Right cardiac atrium (tissue), 5 donors: ENCODE data around the gene ZIC1. TPM values are rescaled to one million over a fixed set of nuclear protein-coding genes. Genes with fewer than 3 reads are reported as not detected.

Experiments
- ATAC-seq, 2 donors: fragments of 200-7000 bp; cut with Tn5 transposase; one replicate each; pipeline versions ENCODE4 v1.8.0 to v1.9.1; 2020; ENCODE audit warnings: moderate library complexity in 2 of 2, mild to moderate bottlenecking in 1 of 2
- DNase-seq, 3 donors: peaks; one replicate each; pipeline ENCODE4 v3.0.0-alpha.2; 2020
- H3K27ac ChIP-seq: one replicate; pipeline ENCODE4 v1.5.1; 2013; ENCODE audit warnings: mild to moderate bottlenecking, low read length, control low read depth, moderate library complexity
- H3K27me3 ChIP-seq: one replicate; pipeline ENCODE4 v1.6.1; 2013; ENCODE audit not compliant: control insufficient read depth, insufficient read depth
- H3K4me1 ChIP-seq: one replicate; pipeline ENCODE4 v1.6.1; 2013; ENCODE audit warnings: low read length; ENCODE audit not compliant: control insufficient read depth, insufficient read depth
- H3K4me3 ChIP-seq: one replicate; pipeline ENCODE4 v1.5.1; 2013; ENCODE audit warnings: low read length, control low read depth
- H3K9me3 ChIP-seq: one replicate; pipeline ENCODE4 v1.6.1; 2013; ENCODE audit warnings: low read length; ENCODE audit not compliant: control insufficient read depth
- whole genome bisulfite sequencing: extraction: QIAGEN DNeasy Blood & Tissue Kit; methylation state at CpG from one replicate; pipeline ENCODE4 v1.1.7; 2013; 5-methylcytosine and 5-hydroxymethylcytosine counted together
- intact Hi-C, 4 donors: fragments of 100-400 bp; cut with DNase I; formaldehyde crosslinking; loops; one replicate each; pipeline versions ENCODE4 v1.11.0 to v1.14.0; 2022 to 2023
- polyA plus RNA-seq: library from polyadenylated mRNA; stranded (reverse); fragments of 200-250 nt; gene quantifications from one replicate; pipeline ENCODE4 v1.2.3, GENCODE V29; 2013
- total RNA-seq, 4 donors: library from RNA; stranded (reverse); fragmentation: NEBNext Ultra II Directional; extraction: Animal tissue kit (Norgen Biotek cat#: 25700); gene quantifications; one replicate each; pipeline ENCODE4 v1.2.1, GENCODE V29; 2021
- donor health status: healthy with polysubstance abuse.
- donor health status: DM: no; HTN: yes; CAD: no.
- donor health status: DM: no; HTN: no; CAD: no.
- donor health status: DM: no; HTN: yes; CAD: no; lungs with severe emphysema.
- donor health status: DM: yes; HTN: yes; CAD: no.

The ZIC1 gene
- total and polyA plus RNA-seq, 5 donors = 0.95 TPM; not detected in 4

DNA sequence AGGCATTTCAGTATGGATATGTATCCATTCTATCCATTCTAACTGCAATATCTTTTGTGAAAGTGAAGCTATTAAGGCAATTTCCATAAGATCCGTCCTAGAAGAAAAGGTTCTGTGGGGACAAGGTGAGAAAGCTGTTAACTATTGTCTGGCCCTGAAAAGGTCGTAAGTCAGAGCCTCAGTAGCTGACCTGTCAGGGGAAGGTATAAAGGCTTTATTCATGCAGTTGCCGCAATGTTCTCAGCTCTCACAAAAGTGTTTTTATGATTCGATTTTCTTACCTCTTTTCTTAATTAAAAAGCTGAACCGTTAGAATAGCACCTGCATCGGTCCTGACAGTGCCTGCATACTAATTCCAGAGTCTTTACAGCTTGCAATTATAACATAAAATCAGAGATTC lies 27.6 kb upstream of the ZIC1 start:
- Histone ChIP-seq H3K27ac (no peak overlapping the region), H3K4me3 (no peak overlapping the region), H3K27me3 (peaks cover 10% of the 10 kb centered on the region), H3K4me1 (no peaks in the 10 kb centered on the region), H3K9me3 (no peaks in the 10 kb centered on the region)
- 10% methylated on average over 6 of the region's 6 CpGs for WGBS
- no peak for DNase-seq
- intact Hi-C loops = no loop called here
- no peak for ATAC-seq

DNA sequence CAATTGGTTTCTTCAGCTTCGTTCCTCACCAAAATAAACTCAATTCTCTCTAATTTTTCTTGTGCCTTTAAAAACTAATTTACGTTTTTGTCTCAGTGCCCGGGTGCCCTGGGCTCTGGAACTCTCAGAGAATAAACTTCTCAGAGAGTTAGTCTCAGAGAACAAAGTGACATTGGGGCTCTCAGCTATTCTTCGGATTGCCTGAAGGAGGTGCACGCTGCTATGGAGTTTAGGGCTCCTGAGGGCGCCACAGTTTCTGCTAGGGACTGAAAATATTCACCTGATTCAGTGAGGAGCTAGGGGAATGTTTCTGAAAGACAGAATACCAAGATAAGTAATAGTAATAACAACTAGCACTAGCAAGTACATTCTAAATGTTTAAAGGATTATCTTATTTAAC lies 25.5 kb upstream of the ZIC1 start:
- no peak overlapping the region for H3K4me3 ChIP-seq
- no peak for ATAC-seq
- H3K27ac ChIP-seq = no peak overlapping the region
- DNase-seq = no peak
- WGBS = 2% methylated on average over 6 of the region's 6 CpGs
- no peaks in the 10 kb centered on the region for H3K9me3 ChIP-seq
- no peaks in the 10 kb centered on the region for H3K4me1 ChIP-seq
- intact Hi-C loops = no loop called here
- peaks cover 17% of the 10 kb centered on the region for H3K27me3 ChIP-seq

DNA sequence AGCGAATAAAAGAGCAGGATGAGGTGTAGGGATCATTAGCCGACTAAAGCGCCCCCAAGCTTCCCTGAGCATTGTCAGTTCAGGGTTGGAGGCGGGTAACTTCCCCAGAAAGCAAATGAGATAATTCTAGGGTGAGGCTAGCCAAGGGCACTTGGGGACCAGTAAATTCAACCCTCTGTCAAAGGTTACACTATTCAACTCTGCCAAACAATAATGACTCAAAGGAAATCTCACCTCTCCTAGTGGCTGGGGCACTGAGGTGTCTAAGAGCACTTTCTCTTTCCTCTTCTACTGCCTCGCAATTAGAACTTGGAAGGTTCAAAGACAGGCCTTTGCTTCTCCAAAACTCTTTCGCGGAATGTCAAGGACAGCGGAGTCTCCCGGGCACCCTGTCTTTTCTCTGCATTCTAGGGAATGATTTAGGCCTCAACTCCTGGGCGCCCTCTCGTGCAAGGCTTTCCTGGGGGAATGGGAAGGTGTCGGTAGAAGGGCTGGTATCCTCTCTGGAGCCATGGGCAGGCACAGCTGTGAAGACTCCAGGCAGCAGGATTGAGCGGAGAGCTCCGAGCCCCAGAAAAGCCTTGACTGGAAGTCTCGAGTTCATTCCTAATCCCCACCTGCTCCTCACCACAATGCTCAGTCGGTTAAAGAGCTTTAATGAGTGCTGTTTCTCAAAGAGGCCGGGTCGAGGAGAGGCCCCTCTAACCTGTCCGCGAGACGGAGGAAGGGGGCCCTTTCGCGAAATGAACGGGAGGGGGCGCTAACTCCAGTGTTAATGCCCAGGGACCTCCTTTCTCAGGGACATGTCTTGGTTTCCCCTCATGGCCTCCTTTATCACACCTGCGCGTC lies 24.7 kb upstream of the ZIC1 start:
- ATAC-seq (no peak), DNase-seq (no peak)
- Histone ChIP-seq H3K9me3 (no peaks in the 10 kb centered on the region), H3K4me3 (no peak overlapping the region), H3K27me3 (peaks cover 17% of the 10 kb centered on the region), H3K27ac (no peak overlapping the region), H3K4me1 (no peaks in the 10 kb centered on the region)
- WGBS = 9% methylated on average over 27 of the region's 27 CpGs
- intact Hi-C loops = no loop called here

DNA sequence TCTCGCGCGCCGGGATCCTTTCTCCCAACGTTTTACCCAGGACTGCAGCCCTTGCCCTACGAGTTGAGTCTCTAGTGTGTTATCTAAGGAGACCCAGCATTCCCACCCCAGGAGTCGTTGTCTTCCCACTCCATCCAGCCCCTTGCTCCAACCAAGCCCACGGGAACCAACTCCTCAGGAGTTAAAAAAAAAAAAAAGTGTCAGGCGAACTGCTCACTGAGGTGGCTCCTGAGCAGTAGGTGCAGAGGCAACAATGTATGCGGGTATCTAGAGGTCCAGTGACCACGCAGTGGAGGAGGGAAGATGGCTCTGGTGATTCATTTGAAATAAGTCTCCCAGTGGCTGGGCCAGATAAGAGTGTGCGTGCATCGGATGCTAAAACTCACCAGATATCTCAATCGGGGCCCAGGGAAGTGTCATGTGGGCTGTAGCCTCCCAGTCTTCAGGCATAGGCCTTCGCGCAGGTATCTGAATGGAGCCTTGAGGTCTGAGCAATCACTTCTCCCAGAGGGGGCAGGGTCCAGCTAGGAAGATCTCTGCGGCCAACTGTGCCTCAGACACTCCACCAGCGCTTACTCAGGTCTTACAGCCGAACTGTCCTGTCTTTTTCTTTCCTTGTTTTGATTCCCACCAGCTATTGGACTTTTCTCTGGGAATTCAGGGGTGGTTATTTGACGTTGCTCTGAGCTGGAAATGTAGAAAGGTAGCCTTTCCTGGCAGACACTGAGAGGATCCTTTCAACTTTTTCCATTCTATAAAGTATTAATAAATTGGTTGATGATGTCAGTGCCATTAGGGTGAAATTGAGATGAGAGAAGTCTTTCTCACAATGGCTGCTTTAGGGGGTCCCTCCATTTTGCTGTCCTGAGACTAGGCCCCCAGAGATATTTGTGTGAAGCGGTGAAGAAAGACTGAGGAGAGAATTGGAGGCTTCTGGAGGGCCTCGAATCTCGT lies 23.8 kb upstream of the ZIC1 start:
- DNase-seq = no peak
- Histone ChIP-seq H3K27me3 (peaks cover 17% of the 10 kb centered on the region), H3K27ac (no peak overlapping the region), H3K4me1 (no peaks in the 10 kb centered on the region), H3K4me3 (no peak overlapping the region), H3K9me3 (no peaks in the 10 kb centered on the region)
- 10% methylated on average over 23 of the region's 23 CpGs for WGBS
- ATAC-seq = no peak
- intact Hi-C loops = no loop called here

DNA sequence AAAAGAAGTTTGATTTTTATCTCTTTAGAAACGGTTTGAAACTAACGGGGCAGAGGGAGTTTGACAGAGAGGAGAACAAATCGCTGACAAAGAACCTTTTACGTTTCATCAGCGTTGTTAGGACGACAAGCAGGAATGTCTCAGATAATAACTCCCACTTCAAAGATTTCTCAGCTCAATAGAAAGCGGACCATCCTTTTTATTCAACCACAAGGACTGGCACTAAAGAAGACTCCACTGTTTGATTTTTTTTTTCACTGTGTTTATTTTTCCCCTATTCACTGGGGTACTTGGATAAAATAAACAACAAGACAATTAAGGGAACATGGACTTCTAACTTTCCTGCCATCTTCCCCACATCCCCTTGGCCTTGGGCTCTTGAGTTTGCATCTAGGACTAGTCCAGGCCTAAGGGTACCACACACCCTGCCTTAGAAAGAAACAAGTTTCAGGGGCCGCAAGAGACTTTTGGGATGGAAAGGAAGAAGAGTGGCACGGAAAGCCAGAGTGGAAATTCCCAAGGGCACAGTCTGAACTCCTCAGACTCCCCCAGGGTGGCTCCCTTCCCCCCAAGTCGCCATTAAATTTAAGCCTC lies 21.8 kb upstream of the ZIC1 start:
- Histone ChIP-seq H3K4me1 (no peaks in the 10 kb centered on the region), H3K27me3 (peaks cover 17% of the 10 kb centered on the region), H3K9me3 (no peaks in the 10 kb centered on the region), H3K4me3 (no peak overlapping the region), H3K27ac (no peak overlapping the region)
- ATAC-seq (no peak), DNase-seq (no peak)
- intact Hi-C loops = no loop called here
- 9% methylated on average over 10 of the region's 10 CpGs for WGBS

DNA sequence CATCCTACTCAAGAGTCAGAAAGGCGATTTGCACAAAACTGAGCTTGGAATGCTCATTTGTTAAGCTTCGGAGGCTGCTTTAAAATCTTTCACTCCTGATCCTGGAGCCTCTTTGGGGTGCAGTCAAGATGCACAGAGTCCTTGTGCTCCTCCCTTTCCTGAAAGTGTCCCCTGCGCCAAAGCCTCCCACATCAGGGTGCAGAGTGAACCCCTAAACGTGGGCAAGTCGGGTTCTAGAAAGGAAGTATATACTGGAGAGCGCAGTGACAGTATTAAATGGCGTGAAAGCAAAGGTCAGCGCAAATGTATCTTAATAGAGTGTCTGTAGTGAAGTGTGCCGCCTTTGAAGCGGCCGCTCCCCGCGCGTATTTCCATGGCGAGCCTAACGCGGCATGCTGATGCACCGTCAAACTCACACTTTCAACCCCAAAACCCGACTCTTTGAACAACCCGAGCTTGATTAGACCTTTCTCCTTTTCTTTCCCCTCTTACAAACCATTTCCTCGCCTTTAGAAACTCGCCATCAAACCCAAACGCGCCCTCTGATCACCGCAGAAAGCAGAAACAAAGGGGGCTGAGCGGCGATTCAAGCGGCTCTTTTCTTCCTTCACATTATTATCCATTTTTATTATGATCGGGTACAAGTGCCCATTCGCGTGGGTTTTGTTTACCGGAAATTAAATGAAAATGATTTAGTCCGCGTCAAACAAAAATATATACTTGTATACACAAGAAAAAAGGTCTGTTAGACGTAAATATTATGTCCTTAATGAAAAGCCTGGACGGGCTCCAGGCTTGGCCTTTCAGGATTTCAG lies 21.1 kb upstream of the ZIC1 start:
- 5% methylated on average over 36 of the region's 36 CpGs for WGBS
- DNase-seq (no peak), ATAC-seq (no peak)
- no peaks in the 10 kb centered on the region for H3K9me3 ChIP-seq
- peaks cover 16% of the 10 kb centered on the region for H3K27me3 ChIP-seq
- no peak overlapping the region for H3K4me3 ChIP-seq
- no peak overlapping the region for H3K27ac ChIP-seq
- intact Hi-C loops = no loop called here
- no peaks in the 10 kb centered on the region for H3K4me1 ChIP-seq

DNA sequence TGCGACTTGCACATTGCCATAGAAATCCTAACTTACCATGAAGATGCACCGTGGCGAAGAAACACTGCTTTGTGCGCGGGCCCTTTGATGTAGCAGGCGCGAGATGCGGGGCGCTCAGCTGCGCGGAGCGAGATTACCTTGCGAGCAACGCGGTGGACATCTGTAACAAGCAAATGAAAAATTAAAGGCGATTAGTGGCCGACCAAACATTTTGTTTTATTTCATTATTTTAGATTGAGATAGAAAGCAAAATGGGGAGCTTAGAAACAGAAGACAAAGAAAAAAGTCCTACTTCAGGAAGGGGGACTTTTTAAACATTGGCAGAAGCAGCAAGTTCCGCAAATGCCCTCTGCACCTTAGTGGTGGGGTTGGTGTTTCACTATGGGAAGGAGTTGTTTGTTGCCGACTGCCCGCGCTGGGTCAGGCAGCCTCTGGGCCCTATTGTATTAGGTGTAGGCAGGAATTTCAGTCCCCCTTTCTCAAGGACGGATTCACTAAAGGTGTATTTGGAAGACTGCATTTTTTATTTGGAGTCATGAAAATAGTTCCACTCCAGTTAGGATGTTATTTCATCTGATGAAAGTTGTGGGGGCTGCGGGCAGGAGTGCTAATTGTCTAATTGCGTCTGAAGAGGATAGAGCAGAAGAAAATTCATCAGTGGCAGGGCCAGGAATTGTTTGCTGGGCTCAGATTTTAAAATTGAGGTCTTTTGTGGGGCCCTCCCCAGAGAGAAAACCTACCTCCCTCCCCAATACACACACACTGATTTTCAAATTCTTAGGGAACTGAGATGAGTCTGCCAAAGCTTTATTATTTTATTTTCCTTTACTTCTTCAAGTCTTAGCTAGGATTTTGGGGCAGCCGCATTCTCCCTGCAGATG lies 20.2 kb upstream of the ZIC1 start:
- Histone ChIP-seq H3K27ac (no peak overlapping the region), H3K27me3 (peaks cover 13% of the 10 kb centered on the region), H3K4me1 (no peaks in the 10 kb centered on the region), H3K9me3 (no peaks in the 10 kb centered on the region), H3K4me3 (no peak overlapping the region)
- DNase-seq (no peak), ATAC-seq (no peak)
- WGBS = 10% methylated on average over 25 of the region's 25 CpGs
- intact Hi-C loops = no loop called here

DNA sequence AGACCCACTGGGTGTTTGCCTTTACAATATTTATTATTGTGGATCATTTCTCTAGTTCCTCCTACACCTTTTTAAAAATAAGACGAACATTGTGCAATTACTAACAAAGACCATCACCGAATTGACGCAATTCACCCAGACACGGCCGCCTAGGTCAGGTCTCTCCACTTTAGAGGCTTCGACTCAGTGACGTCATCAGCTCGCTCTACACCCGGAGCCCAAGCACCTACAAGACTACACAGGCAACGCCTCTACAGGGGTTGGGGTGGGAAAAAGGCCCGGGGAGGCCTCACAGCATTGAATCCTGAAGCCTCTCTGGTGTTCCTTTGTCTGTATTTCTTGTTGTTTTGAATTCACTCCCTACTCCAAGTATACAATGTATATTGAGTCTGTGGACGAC lies 19.4 kb upstream of the ZIC1 start:
- 4% methylated on average over 12 of the region's 12 CpGs for WGBS
- H3K4me3 ChIP-seq = no peak overlapping the region
- no peak for ATAC-seq
- no peaks in the 10 kb centered on the region for H3K4me1 ChIP-seq
- DNase-seq = no peak
- H3K27me3 ChIP-seq = peaks cover 13% of the 10 kb centered on the region
- H3K27ac ChIP-seq = no peak overlapping the region
- H3K9me3 ChIP-seq = no peaks in the 10 kb centered on the region
- intact Hi-C loops = no loop called here

DNA sequence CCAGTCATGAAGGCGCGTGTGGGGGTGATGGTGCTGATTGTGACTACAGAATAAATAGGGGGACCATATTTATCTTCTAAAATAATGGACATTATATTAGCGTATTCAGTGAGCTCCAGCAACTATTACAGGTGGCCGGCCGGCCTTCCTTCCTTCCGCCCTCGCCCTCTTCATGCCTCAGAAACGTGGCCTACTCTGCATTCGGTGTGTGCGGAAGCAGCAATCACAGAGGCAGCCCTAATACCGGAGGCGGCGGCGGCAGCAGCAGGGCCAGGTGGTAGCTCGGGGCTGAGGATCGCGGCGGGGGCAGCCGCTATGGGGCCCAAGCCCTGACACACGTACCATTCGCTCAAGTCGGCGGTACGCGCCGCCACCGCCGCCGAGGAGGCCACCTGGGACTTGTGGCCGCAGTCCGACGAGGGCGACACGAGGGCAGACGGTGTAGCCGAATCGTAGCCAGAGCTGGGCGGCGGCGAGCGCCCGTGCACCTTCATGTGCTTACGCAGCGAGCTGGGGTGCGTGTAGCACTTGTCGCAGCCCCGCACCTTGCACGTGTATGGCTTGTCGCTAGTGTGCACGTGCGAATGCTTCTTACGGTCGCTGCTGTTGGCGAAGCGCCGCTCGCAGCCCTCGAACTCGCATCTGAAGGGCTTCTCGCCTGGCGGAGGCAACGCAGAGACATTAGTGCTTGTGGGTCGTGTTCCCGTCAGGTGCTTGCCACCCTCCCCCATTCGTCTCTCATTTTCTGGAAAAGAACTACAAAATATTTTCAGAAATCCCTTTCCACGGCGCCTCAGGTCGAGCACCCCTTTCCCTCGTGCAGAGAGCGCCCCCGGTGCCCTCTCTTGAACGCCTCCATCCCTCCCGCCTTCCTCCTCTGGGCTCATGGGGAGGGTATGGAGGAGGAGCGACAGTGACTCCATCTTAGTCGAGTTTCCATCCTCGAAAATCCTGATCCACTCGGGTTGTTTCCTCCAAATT lies 18.3 kb upstream of the ZIC1 start:
- Histone ChIP-seq H3K9me3 (no peaks in the 10 kb centered on the region), H3K27me3 (peaks cover 11% of the 10 kb centered on the region), H3K4me3 (no peak overlapping the region), H3K4me1 (no peaks in the 10 kb centered on the region), H3K27ac (no peak overlapping the region)
- intact Hi-C loops = no loop called here
- ATAC-seq (no peak), DNase-seq (no peak)
- 5% methylated on average over 77 of the region's 77 CpGs for WGBS
